HG03521 (cell line): Measurements from ENCODE around the gene ZNF385B.

Experiments
- ATAC-seq: cut with Tn5 transposase; IDR thresholded peaks from one replicate; pipeline ENCODE4 v1.9.1; 2021; ENCODE audit warnings: mild to moderate bottlenecking, moderate library complexity; ENCODE audit not compliant: unreplicated experiment

ZNF385B gene

GRCh38 chr2:179749210-179749609 lies 112.2 kb downstream of the ZNF385B start:
- no peak for ATAC-seq

GRCh38 chr2:179746981-179747380 lies 114.4 kb downstream of the ZNF385B start:
- no peak for ATAC-seq

GRCh38 chr2:179745635-179746256 lies 115.7 kb downstream of the ZNF385B start:
- ATAC-seq, result no peak

- ATAC-seq, result no peak
Observed at GRCh38 chr2:179744401-179744800, 117.0 kb downstream of the ZNF385B start.

DNA sequence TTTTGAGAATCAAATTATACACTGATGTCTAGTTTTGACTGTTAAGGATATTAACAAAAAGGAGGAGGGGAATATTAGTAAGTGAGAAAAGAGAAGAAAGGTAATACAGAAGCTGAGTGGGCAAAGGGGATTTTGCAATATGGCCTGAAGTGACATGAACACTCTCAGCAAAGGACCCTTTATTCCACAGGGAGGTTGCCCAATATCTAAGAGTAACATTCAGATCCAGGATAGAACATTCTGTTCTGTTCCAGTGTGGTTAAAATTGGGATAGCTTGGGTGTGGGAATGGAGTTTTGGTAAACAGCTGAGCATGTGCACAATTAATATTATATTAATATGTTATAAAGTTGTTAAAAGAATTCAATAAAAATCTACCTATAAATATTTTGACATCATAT lies 120.1 kb downstream of the ZNF385B start:
- ATAC-seq, result no peak

GRCh38 chr2:179729966-179730365 lies 131.4 kb downstream of the ZNF385B start:
- no peak for ATAC-seq

DNA sequence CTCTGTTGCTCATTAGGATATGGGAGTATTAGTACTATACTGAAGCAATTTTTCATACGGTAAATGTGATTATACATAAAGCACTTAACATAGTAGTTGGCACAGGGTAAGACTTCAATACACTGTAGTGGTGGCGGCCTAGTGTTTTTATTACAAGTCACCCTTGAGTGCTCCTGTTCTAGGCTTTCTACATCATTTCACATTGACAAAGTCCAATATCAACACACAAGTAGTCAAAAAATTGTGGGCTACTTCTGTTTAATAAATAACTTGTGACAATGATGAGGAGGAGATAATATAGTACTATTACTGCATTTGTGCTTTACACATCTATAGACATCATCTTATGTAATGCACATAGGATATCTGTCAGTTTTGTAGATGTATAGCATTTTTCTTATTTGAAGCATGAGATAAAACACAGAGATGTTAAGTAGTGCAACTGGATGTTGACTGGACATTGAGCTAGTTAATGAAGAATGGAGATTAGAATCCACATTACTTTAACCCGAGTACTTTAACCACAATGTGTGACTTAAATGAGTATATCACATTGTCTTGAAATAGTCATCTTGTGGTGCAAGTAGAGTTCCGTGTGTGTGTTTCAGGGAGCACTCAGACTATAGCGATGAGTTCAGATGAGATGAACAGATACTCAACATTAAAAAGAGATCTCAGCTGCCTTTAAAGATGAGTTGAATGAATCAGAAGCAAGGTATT lies 134.8 kb downstream of the ZNF385B start:
- no peak for ATAC-seq

DNA sequence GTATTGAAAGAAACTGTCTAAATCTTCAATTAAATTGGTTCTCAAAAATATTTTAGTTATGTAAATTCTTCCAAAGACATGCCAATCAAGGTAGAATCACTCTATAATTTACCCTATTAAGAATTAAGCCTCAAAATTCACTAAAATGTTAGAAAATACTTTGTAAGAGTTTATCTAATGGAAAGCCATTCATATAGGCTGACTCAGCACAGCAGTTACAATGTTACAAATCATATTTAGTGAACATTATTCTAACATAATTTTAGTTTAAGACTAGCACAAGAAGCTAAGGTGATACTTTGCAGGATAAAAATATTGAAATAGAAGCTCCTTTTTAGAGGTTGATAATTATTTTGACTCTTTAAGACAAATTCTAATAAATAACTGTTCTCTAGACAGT lies 137.0 kb downstream of the ZNF385B start:
- no peak for ATAC-seq

DNA sequence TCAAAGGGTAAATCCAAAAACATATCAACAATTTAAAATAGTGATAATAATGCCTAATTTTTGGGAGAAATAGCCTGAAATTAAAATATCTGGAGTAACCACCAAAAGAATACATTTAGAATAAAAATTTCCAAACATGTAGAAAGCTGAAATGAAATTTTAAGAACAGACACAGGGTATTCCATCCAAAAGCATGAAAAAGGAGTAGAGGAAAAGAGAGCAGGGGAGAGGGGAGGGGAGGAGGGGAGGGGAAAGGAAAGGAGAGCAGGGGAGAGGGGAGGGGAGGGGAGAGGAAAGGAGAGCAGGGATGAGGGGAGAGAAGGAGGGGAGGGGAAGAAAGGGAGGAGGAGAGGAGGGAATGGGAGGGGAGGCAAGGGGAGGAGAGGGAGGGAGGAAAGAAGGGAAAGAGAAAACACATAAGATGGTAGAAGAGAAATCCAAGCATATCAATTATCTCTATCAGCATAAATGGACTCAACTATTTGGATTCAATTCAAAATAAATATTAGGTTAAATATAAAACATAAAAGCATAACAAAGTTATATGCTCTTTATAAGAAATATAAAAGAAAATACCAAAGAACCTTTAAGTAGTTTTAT lies 141.1 kb downstream of the ZNF385B start:
- ATAC-seq, result no peak

GRCh38 chr2:179715871-179716270 lies 145.5 kb downstream of the ZNF385B start:
- no peak for ATAC-seq

GRCh38 chr2:179715196-179715595 lies 146.2 kb downstream of the ZNF385B start:
- no peak for ATAC-seq

DNA sequence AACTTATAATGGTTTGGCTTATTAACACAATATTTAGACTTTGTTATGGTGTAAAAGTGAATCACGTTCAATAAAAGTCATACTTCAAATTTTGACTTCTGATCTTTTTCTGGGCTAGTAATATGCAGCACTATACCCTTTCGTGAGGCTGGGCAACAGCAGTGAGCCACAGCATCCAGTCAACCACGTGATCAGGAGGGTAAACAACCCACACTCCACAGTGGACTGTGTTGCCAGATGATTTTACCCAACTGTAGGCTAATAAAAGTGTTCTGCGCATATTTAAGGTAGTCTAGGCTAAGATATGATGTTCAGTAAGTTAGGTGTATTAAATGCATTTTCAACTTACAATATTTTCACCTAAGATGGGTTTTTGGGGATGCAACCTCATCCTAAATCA lies 148.6 kb downstream of the ZNF385B start:
- no peak for ATAC-seq

GRCh38 chr2:179711375-179711774 lies 150.0 kb downstream of the ZNF385B start:
- ATAC-seq, result no peak

GRCh38 chr2:179703702-179704101 lies 157.7 kb downstream of the ZNF385B start:
- ATAC-seq, result no peak

DNA sequence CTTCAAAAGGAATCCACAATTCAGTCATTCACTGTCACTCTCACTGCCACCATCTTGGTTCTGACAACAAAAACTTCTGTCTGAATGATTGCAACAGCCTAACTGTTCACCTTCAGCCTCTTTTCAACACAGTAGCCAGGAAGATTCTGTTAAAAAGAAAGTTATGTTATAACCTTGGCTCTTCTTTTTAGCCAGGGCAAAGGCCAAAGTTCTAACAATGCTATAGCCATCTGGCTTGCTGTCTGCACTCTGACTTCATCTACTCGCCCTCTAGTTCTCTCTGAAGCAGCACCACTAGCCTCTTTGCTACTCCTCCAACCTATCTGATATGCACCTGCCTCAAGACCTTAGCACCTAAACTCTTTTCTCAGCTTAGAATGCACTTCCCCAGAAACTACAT lies 158.5 kb downstream of the ZNF385B start:
- no peak for ATAC-seq

- no peak for ATAC-seq
Observed at GRCh38 chr2:179701524-179702110, 159.8 kb downstream of the ZNF385B start.

GRCh38 chr2:179695486-179695885 lies 165.9 kb downstream of the ZNF385B start:
- no peak for ATAC-seq

DNA sequence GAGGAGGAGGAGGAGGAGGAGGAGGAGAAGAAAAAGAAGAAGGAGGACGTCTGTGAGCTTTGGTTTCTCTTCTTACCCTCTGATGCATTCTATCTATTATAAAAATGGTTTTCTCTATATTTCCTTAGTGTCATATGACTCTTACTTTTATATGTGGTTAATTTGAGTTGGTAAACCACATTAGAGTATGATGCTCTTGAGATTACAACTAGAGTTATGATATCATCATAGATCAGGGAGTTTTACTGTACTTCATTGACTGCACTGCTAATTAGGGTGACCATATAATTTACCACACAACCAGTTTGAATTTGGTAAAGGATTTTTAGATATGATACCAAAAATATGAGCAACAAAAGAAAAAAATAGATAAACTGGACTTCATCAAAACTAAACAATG lies 166.4 kb downstream of the ZNF385B start:
- no peak for ATAC-seq

DNA sequence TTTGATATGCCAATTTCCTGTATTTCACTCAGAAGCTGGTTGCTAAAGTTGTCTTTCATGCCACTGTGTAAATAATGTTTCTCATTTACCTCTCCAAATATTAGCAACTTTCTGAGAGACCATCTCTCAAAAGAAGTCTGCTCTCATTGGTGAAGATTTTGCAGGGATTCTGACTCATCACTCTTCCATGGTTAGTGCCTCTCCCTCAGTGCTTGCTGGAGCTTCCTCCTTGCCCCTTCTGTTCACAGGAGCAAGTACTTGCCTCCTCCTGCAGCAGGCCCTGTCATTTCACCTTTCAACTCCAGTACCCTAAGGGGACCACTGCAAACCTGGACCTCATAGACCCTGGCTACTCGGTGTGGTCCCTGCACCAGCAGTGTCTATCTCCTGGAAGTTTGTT lies 168.8 kb downstream of the ZNF385B start:
- no peak for ATAC-seq

DNA sequence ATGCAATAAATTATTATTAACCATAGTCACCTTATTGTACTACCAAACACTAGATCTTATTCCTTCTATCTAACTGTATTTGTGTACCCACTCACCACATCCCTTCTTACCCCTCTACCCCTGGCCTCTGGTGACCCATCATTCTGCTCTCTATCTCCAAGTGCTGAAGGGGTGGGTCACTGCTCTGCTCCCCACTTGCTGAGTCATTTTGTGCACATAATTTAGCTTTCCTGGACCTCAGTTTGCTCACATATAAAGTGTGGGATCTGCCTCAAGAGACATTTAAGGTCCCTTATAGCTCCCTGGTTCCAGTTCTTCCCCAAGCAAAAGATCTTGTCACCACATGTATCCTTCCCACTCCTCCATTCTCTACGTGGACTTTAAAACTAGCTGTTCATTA lies 169.4 kb downstream of the ZNF385B start:
- no peak for ATAC-seq

DNA sequence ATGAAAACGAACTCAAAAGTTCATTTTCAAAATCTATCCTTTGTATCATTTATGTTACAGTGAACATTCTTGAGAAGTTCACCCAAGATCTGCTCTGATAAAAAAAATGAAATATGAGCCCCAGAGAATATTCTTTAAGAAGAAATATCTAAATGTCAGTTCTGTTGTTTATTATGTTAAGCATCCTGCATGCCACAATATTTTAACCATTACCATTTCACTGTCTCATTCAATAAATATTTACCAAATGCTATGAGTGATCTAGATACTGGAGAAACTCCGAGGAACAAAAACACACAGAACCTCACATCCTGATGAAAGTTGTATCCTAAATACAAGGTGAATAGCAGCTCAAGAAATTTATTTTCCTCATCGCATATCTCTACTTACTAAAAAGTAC lies 170.2 kb downstream of the ZNF385B start:
- ATAC-seq, result no peak

- ATAC-seq, result no peak
Observed at GRCh38 chr2:179686718-179687342, 174.6 kb downstream of the ZNF385B start.
